SU-DHL-6 (cell line): Measurements from ENCODE around the gene PDE6G.

Experiments used
- CTCF ChIP-seq: fragments of 200-600 bp; sonication (generic); IDR thresholded peaks from one replicate; pipeline ENCODE4 v1.5.1; 2017; ENCODE audit warnings: antibody characterized with exemption, mild to moderate bottlenecking, low read length, moderate library complexity; ENCODE audit not compliant: insufficient read depth, poor library complexity, severe bottlenecking
- EZH2phosphoT487 ChIP-seq: fragments of 200-600 bp; sonication (generic), shearing (Covaris generic); conservative IDR thresholded peaks from 2 replicates; pipeline ENCODE4 v1.6.1; 2018; ENCODE audit warnings: mild to moderate bottlenecking, antibody characterized with exemption, low read length, moderate library complexity, mixed read lengths

GRCh38 chr17:81615401-81615930 is 40.9 kb downstream of the PDE6G start:
- TF ChIP-seq CTCF (no peak), EZH2phosphoT487 (no peak)
